Cardiac septum (tissue), 1 donor: Measurements from ENCODE around the gene ANKRD33B. TPM values are rescaled to one million over a fixed set of nuclear protein-coding genes. Genes with fewer than 3 reads are reported as not detected.

Experiments
- DNase-seq: peaks from one replicate; pipeline ENCODE4 v3.0.0-alpha.2; 2020; ENCODE audit warnings: low spot score
- intact Hi-C: fragments of 100-400 bp; cut with DNase I; formaldehyde crosslinking; loops from one replicate; pipeline ENCODE4 v1.14.0; 2022
- total RNA-seq: library from RNA; stranded (reverse); fragmentation: NEBNext Ultra II Directional; extraction: Animal tissue kit (Norgen Biotek cat#: 25700); gene quantifications from one replicate; pipeline ENCODE4 v1.2.1, GENCODE V29; 2021
- donor health status: DM: no; HTN: no; CAD: no.

ANKRD33B gene
- total RNA-seq, 1 donor from 2014 or later, result 15.2 TPM

DNA sequence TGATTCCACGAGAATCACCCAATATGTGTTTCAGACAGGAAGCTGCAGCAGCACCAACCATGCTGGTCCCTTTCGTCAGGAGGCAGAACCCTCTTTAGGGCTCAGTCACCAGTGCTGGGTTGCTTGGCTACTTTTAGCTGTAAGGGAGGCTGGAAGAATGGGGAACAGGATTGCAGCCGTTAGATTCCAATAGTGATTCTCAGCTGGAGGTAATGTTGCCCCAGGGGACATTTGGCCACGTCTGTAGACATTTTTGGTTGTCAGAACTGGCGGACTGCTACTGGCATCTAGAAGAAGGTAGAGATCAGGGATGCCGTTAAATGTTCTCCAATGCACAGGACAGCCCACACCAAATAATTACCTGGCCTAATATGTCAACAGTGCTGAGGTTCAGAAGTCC lies 81.8 kb downstream of the ANKRD33B start:
- DNase-seq, result no peak
- intact Hi-C loops, result no loop called here

DNA sequence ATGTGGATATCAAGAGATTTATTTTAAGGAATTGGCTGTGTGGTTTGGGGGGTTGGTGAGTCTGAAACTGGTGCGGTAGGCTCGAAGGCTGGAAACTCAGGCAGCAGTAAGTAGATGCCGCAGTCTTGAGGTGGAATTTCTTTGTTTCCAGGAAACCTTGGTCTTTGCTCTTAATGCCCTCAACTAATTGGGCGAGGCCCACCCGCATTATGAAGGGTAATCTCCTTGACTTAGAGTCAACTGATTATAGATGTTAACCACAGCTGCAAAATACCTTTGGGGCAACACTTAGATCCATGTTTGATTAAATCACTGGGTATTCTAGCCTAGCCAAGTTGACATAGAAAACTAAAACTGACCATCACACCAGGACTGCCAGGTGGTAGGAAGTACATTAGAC lies 83.8 kb downstream of the ANKRD33B start:
- DNase-seq, result no peak
- intact Hi-C loops, result no loop called here

DNA sequence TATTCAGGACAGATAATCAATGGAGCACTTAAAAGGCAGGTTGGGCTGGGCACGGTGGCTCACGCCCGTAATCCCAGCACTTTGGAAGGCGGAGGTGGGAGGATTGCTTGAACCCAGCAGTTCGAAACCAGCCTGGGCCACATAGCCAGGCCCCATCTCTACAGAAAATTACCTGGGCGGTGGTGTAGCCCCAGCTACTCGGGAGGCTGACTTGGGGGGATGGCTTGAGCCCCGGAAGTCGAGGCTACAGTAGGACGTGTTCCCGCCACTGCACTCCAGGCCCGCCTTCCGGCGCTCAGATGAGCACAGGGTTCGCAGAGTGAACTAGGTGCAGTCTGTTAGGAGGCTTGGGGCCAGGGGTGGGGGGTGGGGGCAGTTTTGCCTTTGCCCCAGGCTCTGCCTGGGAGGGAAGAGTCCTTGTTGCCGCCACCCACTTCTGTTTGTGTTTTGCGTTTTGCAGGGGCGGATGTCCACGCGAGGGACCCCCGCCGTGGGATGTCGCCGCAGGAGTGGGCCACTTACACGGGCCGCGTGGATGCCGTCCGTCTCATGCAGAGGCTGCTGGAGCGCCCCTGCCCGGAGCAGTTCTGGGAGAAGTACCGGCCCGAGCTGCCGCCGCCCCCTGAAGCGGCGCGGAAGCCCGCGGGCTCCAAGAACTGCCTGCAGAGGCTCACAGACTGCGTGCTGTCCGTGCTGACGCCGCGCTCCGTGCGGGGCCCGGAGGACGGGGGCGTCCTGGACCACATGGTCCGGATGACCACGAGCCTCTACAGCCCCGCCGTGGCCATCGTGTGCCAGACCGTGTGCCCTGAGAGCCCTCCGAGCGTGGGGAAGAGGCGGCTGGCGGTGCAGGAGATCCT lies 85.2 kb downstream of the ANKRD33B start:
- intact Hi-C loops, result no loop called here
- no peak for DNase-seq

DNA sequence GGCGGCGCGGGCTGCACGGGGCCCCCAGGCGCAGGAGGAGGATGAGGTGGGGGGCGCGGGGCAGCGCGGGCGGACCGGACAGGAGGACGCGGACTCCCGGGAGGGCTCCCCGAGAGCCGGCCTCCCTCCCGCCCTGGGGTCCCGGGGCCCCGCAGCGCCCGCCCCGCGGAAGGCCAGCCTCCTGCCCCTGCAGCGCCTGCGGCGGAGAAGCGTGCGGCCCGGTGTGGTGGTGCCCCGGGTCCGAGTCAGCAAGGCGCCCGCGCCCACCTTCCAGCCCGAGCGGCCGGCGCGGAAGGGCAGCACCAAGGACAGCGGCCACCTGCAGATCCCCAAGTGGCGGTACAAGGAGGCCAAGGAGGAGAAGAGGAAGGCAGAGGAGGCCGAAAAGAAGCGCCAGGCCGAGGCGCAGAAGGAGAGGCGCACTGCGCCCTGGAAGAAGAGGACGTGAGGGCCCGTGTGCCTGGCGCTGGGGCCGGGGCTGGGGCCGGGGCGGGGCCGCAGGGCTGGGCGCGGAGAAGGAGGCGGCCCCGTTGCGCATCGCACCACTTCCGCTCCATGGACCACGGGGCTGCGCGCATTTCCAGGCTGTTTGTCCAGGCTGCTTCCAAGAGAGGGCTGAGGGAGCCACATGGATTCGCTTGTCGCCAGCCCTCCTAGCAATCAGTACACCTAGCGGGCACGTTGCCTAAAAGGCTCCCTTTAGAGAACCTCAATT lies 86.0 kb downstream of the ANKRD33B start:
- intact Hi-C loops, result no loop called here
- DNase-seq, result no peak

DNA sequence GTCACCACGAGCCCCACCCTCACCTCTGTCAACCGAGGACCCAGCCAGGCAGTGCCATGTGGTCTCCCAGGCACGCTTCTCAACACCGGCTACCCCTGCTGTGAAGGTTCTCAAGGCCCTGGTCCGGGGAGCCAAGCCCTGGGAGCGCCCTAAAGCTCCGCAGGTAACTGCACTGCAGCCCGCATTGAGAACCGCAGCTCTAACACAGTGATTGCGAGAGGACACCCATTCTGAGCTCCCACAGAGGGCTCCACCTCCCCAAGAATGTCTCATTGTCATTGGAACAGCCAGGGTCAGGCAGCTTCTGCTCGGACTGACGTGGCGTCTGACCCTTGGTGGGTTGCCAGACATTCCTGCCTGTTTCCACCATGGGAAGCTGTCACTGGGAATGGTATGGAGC lies 88.3 kb downstream of the ANKRD33B start:
- DNase-seq, result no peak
- intact Hi-C loops, result no loop called here

DNA sequence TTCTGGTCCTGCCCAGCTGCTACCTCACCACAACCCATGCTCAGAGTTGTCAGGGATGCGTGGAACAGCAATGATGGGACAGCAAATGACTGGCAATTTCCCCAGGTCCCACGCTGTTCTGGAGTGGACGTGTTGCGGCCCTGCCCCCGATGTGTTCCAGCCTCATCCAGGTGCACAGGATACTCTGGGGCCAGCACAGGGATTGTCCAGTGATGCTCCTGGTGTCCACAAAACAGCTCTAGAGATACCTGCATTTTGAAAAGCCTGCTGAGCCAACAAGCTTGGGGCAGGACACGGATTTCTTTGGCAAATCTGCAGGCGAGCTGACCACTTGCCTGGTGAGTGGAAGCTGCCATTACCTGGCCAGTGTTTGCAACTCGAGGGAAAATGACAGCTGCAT lies 88.7 kb downstream of the ANKRD33B start:
- intact Hi-C loops, result no loop called here
- no peak for DNase-seq

DNA sequence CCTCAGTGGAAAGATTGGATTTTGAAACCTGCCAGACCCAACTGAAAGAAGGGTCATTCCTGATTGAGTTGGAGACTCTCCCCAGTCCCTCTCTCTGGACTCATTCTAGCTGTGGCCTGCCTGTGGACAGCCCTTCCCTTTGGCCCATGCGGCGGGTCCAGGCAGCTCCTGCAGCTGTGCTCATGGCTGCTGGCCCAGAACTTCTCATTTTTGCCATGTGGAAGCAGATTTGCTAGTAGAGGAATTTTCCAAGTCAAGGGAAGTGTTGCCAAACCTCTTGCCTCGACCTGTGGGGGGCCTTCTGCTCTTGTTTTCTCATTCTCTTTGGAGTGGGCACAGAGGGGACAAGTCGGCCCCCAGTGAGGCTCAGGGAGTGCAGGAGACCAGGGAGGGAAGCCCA lies 89.2 kb downstream of the ANKRD33B start:
- intact Hi-C loops, result no loop called here
- no peak for DNase-seq

DNA sequence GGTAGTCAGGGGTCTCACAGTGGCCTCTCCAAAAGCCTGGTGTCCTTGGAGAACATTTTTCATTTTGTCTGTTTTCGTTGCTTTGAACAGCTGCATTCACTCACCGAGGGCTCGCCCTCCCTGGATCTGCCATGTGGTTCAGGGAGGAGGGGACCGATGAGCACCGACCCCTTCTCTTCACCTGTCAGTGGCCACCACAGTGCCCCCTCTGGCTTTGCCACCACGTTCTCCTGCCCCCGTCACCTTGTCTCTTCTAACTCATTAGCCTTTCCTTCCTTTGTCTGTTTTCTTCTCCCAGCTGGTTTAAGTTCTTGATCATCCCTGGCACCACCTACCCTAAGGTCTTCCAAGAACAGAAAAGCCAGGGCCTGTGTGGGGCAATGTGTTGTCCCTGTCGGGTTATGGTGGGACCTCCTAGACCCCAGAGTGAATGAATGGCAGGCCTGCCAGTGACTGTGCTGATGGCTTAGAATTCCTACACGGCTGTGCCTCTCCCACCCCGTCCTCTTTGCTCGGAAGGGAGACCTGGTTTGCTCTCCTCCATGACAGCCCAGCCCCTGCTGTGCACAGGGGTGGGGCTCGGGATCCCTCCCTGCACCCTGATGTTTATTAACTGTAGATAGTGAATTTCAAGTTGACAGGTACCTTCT lies 90.0 kb downstream of the ANKRD33B start:
- intact Hi-C loops, result no loop called here
- DNase-seq, result no peak

DNA sequence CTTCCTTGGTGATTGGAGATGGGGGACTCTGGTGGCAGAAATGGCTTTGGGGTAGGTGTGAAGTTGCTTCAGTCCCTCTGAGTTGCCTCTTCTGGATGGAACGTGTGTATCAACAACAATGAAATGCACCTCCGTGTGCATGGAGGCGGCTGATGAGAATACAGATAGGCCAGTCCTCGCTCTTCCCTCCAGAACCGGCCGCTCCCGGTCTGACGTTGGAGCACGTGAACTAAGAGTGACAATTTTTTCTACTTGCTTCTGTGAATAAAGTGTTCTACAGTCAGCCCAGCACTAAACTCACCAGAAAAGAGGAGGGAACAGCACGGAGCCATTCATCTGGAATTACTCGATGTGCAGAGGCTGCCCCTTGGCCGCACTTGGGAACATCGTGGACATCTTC lies 90.7 kb downstream of the ANKRD33B start:
- no peak for DNase-seq
- intact Hi-C loops, result no loop called here

DNA sequence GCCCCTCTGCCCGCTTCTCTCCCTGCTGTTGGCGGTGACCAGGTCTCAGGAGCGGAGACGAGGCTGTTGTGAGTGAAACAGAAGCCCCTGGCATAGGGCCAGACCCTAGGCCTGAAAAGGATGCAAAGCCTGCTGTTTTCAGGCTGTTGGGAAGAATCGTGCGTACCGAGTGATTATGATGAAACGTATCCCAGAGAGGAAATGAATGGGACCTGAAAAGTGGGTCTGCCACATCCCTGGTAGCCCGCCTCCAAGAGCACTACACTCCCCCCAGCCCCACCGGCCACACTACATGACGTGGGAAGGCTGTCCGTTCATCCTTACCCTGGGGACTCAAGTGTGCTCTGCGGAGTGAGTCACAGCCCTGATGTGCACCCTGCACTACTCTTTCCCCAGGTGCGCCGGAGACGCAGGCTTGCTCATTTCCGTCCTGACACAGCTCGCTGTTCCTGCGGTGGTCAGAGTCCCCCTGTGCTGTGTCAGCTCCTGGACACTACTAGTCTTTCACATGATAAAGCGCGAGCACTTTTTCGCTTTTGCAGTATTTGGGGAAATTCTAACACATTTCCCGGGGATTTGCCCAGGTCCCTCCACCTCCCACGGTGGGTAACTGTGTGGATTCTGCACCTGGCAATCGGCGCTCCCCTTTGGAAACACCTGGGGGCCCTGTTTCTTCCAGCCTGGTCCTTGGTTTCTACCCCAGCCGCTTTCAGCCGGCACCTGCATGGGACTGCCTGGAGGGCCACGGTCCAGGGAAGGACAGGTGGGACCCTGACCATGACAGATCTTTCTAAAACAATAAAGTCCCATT lies 91.5 kb downstream of the ANKRD33B start:
- intact Hi-C loops, result no loop called here

DNA sequence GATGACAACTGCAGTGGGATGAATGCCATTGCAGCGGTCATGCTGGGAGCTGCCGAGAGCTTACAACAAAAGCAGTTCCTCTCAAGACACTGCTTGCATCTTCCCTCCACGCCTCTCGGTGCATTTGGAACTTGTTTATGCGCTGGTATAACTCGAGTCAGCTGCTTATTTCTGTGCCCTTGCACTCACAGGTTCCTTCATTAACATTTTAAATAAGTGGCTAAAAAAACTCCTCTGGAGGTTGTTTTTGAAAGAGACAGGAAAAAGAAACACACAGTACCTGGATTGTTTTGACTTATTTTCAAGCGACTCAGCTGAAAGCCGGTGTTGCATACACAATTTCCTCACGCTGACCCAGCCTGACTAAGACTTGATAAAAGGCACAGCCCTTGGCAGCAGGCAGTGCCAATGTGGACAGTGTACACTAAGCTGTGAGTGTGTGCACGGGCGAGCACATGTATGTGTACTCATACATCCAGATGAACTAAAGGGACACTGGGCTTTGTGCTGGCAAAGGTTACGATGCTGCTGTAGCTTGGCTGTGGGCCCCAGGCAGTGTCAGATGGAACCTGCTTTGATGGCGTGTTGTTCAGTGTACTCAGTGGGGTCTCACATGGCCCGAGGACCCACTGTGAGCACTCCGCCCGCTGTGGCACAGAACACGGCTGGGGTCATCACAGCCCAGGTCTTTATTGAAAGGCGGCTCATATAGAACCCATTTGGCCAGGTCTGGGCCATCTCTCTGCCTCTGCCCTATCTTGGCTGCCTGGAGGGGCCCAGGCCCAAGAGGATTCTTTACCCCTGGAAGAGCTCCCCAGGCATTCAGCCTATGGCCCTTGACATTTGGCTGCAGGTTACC lies 92.3 kb downstream of the ANKRD33B start:
- intact Hi-C loops, result no loop called here
- no peak for DNase-seq

More for the DNA sequence above, 91.5 kb downstream of the ANKRD33B start:
- no peak for DNase-seq

DNA sequence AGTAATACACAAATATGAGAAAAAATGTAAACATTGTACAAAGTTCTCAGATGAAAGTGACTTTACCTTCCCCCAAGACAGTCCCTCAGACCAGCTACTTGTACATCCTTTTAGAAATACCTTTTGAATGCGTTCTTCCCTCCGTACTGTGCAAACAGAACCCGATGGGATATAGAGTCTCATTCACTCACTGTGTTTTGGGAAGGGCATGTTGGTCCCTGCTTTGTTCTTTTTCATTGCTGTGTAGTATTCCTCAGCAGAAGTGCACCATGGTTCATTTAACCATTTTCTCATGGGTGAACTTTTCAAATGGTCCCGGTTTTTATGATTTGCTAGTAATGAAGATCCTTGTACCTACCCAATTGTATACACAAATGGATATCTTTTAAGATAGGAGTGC lies 94.4 kb downstream of the ANKRD33B start:
- no peak for DNase-seq
- intact Hi-C loops, result no loop called here

DNA sequence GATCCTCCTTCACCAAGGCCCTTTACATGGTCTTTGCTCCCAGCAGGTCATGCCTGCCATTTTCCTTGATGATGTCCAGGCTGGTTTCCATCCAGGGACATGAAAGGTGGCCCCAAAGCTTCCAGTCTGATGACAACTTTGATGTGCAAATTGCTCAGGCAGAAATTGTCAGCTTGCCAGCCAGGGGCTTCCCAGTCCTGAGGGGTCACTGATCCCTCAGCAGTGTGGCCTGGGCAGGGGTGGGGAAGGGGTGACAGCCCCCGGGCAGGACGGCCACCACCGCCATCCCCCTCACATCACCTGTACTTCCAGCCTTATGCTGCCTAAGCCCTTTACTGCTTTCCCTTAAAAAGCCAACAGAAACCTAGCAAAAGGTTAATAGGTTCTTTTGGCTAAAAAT lies 96.3 kb downstream of the ANKRD33B start:
- intact Hi-C loops, result no loop called here
- DNase-seq, result no peak

DNA sequence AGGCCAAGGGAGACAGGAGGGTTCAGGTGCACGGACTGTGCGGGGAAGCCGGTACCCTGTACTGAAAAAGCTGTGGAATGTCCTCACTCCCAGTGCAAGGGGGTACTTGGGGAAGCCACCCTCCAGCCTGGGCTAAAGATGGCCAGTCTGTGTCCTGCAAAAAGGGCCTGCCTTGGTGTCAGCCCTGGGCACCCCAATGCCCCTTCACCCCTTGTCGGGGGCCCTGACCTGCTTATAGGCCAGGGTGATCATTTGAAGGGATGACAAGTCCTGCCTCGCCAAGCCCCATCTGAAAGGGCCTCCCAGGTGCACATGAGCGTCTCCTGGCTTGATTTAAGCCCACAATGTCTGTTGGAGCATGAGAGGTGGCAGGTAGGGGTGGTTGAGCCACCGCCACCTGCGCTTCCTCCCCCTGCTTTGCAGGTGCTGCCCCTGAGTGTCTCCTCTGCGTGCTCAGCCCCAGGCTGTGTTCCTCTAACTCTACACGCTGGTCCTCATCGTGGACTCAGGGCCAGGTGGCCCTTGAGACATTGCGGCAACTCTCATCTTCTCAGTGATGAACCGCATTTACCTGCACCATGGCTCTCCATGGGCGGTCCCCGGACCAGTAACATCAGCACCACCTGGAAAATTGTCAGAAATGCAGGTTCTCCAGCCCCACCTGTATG lies 97.0 kb downstream of the ANKRD33B start:
- no peak for DNase-seq
- intact Hi-C loops, result no loop called here

DNA sequence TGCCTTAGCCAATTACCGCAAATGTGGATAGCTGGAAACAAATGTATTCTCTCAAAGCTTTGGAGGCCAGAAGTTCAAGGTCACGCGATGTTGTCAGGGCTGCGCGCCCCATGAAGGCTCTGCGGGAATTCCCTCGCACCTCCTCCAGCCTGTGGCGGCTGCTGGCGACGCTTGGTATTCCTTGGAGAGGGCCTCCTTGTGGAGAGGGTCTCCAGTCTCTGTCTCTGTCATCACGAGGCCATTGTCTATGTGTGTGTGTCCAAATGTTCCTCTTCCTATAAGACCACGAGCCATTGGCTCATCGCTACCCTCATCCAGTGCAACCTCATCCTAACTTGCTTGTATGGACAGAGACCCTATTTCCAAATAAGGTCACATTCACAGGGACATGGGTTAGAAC lies 97.5 kb downstream of the ANKRD33B start:
- intact Hi-C loops, result no loop called here
- DNase-seq, result no peak

DNA sequence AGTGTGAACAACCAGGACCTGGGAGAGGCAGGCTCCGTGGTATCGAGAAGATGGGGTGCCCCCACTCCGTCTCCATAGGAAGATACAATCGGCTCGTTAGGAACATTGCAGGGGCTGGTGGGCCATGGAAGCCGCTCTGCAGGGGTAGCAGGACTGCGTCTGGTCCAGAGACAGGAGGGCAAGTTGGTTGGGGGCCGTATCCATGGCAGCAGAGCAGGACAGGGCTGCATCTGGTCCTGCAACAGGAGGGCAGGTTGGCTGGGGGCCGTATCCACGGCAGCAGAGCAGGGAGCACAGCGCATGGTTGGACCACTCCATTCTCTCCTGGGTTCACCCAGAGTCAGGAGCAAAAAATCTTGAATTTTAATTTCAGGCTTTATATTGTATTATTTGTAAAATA lies 98.2 kb downstream of the ANKRD33B start:
- no peak for DNase-seq
- intact Hi-C loops, result no loop called here

DNA sequence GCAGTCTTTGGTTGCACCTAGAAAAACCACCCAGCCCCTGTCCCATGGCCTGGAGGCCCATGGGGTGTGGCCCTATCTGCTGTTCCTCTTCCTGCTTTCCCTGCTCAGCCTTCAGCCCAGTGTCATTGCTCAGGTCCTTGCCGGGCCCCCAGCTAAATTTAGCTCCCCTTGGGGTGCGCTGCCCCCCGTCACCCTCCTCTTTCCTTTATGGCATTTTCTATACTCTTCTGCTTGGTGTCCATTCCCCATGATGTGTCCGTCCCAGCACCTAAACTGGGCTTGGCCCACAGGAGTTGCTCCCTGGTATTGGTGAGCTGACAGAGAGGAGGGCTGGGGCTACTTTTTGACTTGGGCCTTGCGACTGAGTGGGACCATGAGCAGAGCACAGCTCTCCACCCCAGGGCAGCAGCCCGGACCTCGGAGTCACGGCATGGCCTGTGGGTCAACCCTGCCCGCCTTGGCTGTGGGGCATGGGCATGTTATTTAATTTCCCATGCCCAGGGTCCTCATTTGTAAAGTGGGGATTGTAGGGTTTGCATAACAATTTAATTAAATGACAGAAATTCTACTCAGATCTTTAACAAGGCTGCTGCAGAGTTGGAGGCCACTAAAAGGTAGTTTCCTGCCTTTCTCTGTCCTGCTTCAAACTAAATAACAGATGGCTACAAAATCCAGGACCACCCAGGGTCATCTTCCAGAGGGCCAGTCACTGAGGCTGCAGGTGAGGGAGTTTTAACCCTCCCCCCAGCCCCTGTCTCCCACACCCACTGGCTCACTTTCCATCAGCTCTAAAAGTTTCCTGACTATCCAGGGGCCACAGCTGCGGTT lies 99.0 kb downstream of the ANKRD33B start:
- DNase-seq, result no peak
- intact Hi-C loops, result no loop called here
